SK-N-SH (cell line): ENCODE data around the gene CBFA2T2. TPM values are rescaled to one million over a fixed set of nuclear protein-coding genes. Genes with fewer than 3 reads are reported as not detected.

Source experiments
- CTCF ChIA-PET: fragments of 300-600, 350-600 bp; formaldehyde crosslinking; extraction: SDS; loops from one replicate; lab custom pipeline; 2021; lab: Yijun Ruan, JAX
- POLR2A ChIA-PET: fragments of 350-600 bp; sonication (Branson Sonifier 250); formaldehyde crosslinking; extraction: SDS; loops from one replicate; lab custom pipeline; 2020; ENCODE audit warnings: antibody characterized with exemption, inconsistent platforms; lab: Yijun Ruan, JAX
- DNase-seq: peaks from one replicate; pipeline ENCODE4 v3.0.0; 2012
- H2AFZ ChIP-seq: fragments of 200-600 bp; sonication (generic); 2 replicates; pipeline ENCODE4 v1.8.1; 2016; ENCODE audit warnings: antibody characterized with exemption, mild to moderate bottlenecking, low read depth
- H3F3A ChIP-seq: fragments of 200-600 bp; sonication (generic); replicated peaks from 2 replicates; pipeline ENCODE3; 2016; ENCODE audit warnings: antibody characterized with exemption, mild to moderate bottlenecking; ENCODE audit not compliant: insufficient read depth
- H3K27ac ChIP-seq, 2 experiments: fragments of 200-500 bp in 1 of 2; fragments of 200-600 bp in 1 of 2; sonication (Bioruptor generic) in 1 of 2; sonication (generic), shearing (Covaris generic) in 1 of 2; 2 replicates each; pipeline versions ENCODE4 v1.5.1 to v1.6.1; 2014 to 2016; ENCODE audit warnings: low read depth in 2 of 2, inconsistent platforms in 1 of 2, low read length in 1 of 2, mild to moderate bottlenecking in 1 of 2, mixed read lengths in 1 of 2
- H3K27me3 ChIP-seq: fragments of 200-600 bp; sonication (generic), shearing (Covaris generic); 2 replicates; pipeline ENCODE4 v1.6.1; 2016; ENCODE audit warnings: mixed run types; ENCODE audit not compliant: insufficient read depth
- H3K36me3 ChIP-seq, 2 experiments: fragments of 200-500 bp in 1 of 2; fragments of 200-600 bp in 1 of 2; sonication (Bioruptor generic) in 1 of 2; sonication (generic) in 1 of 2; replicated peaks in 1 of 2; 2 replicates each; pipeline versions ENCODE3 to v1.5.1; 2014 to 2016; ENCODE audit warnings: low read length in 1 of 2, mild to moderate bottlenecking in 1 of 2; ENCODE audit not compliant: insufficient read depth in 2 of 2, control insufficient read depth in 1 of 2
- H3K4me1 ChIP-seq, 2 experiments: fragments of 200-500 bp in 1 of 2; fragments of 200-600 bp in 1 of 2; sonication (Bioruptor generic) in 1 of 2; sonication (generic), shearing (Covaris generic) in 1 of 2; 2 replicates each; pipeline versions ENCODE4 v1.5.1 to v1.6.1; 2014 to 2016; ENCODE audit warnings: low read depth in 1 of 2, low read length in 1 of 2, mixed run types in 1 of 2; ENCODE audit not compliant: insufficient read depth in 2 of 2, control insufficient read depth in 1 of 2
- H3K4me2 ChIP-seq: fragments of 200-600 bp; sonication (generic), shearing (Covaris generic); 2 replicates; pipeline ENCODE4 v1.6.1; 2017; ENCODE audit warnings: mixed run types
- H3K4me3 ChIP-seq, 2 experiments: fragments of 200-500 bp in 1 of 2; fragments of 200-600 bp in 1 of 2; sonication (Bioruptor generic) in 1 of 2; sonication (generic), shearing (Covaris generic) in 1 of 2; 2 replicates each; pipeline versions ENCODE4 v1.5.1 to v1.8.1; 2014 to 2016; ENCODE audit warnings: low read depth in 2 of 2, inconsistent platforms in 1 of 2, low read length in 1 of 2, mild to moderate bottlenecking in 1 of 2, mixed read lengths in 1 of 2, moderate library complexity in 1 of 2
- H3K79me2 ChIP-seq: fragments of 200-600 bp; sonication (generic); 2 replicates; pipeline ENCODE4 v1.8.1; 2017; ENCODE audit warnings: mild to moderate bottlenecking; ENCODE audit not compliant: insufficient read depth
- H3K9ac ChIP-seq: fragments of 200-600 bp; sonication (generic); 2 replicates; pipeline ENCODE4 v1.6.1; 2017; ENCODE audit warnings: mixed run types
- H3K9me2 ChIP-seq: fragments of 200-600 bp; sonication (generic); 2 replicates; pipeline ENCODE4 v1.6.1; 2017; ENCODE audit warnings: mixed run types
- H3K9me3 ChIP-seq: fragments of 200-600 bp; sonication (generic); 2 replicates; pipeline ENCODE4 v1.6.1; 2017; ENCODE audit warnings: mixed run types, mild to moderate bottlenecking, moderate library complexity
- H4K20me1 ChIP-seq: fragments of 200-600 bp; sonication (generic); 2 replicates; pipeline ENCODE4 v1.6.1; 2017; ENCODE audit warnings: mild to moderate bottlenecking, mixed run types; ENCODE audit not compliant: insufficient read depth
- CHD2 ChIP-seq: fragments of 150-350 bp; IDR thresholded peaks from 2 replicates; pipeline ENCODE4 v1.6.1; 2018; ENCODE audit warnings: low read length; ENCODE audit not compliant: partially characterized antibody
- ELF1 ChIP-seq: IDR thresholded peaks from 2 replicates; pipeline ENCODE4 v1.4.0; 2012
- FOXJ3 ChIP-seq: sonication (generic); formaldehyde crosslinking; IDR thresholded peaks from 2 replicates; pipeline ENCODE4 v1.5.1; 2020; ENCODE audit warnings: mild to moderate bottlenecking, missing genetic modification reagents
- GABPA ChIP-seq: IDR thresholded peaks from 2 replicates; pipeline ENCODE4 v1.4.0; 2012; ENCODE audit warnings: low read depth, mild to moderate bottlenecking
- JUND ChIP-seq: IDR thresholded peaks from 2 replicates; pipeline ENCODE4 v1.4.0; 2012
- REST ChIP-seq: IDR thresholded peaks from 2 replicates; pipeline ENCODE4 v1.6.1; 2012; ENCODE audit warnings: mild to moderate bottlenecking, low read depth, low read length, moderate library complexity
- RXRA ChIP-seq: IDR thresholded peaks from 2 replicates; pipeline ENCODE4 v1.4.0; 2012; ENCODE audit warnings: low read depth, mild to moderate bottlenecking, borderline replicate concordance
- SIN3A ChIP-seq: IDR thresholded peaks from 2 replicates; pipeline ENCODE4 v1.6.1; 2012; ENCODE audit warnings: low read depth, mild to moderate bottlenecking, low read length, moderate library complexity, borderline replicate concordance
- SMC3 ChIP-seq: IDR thresholded peaks from 2 replicates; pipeline ENCODE4 v1.6.1; 2012; ENCODE audit warnings: low read depth, low read length, improper control_type of control experiment
- TAF1 ChIP-seq: IDR thresholded peaks from 2 replicates; pipeline ENCODE4 v1.6.1; 2012; ENCODE audit warnings: low read depth, mild to moderate bottlenecking, low read length, moderate library complexity, borderline replicate concordance
- TCF12 ChIP-seq: IDR thresholded peaks from 2 replicates; pipeline ENCODE4 v1.4.0; 2012
- TEAD4 ChIP-seq: IDR thresholded peaks from 2 replicates; pipeline ENCODE4 v1.4.0; 2012; ENCODE audit warnings: mild to moderate bottlenecking, borderline replicate concordance; ENCODE audit not compliant: insufficient read depth
- USF2 ChIP-seq: fragments of 150-350 bp; IDR thresholded peaks from 2 replicates; pipeline ENCODE4 v1.6.1; 2017; ENCODE audit warnings: antibody characterized with exemption, low read length, low read depth, borderline replicate concordance
- polyA plus RNA-seq, 3 experiments: library from polyadenylated mRNA; depleted of rRNA; stranded (reverse); fragments of >200 nt; gene quantifications; 2 replicates each; pipeline ENCODE4 v1.2.3, GENCODE V29; 2012

CBFA2T2 gene
- polyA plus RNA-seq, 1 of the 3 experiments (the other 2 are of a cell fraction) = 11.0 TPM

GRCh38 chr20:33541797-33542196, 51.9 kb downstream of the CBFA2T2 start (continued):
- no peak for TF ChIP-seq REST
- TF ChIP-seq JUND = no peak
- TF ChIP-seq RXRA = no peak

GRCh38 chr20:33545763-33546162, 55.9 kb downstream of the CBFA2T2 start:
- Histone ChIP-seq H3K79me2 (peaks cover 7% of the 10 kb centered on the region), H4K20me1 (0 out of 2 replicates have a peak, but pooled peaks cover 4% of the 10 kb centered on the region), H3K4me3 (no peak overlapping the region), H3K36me3 (no peaks in the 10 kb centered on the region), H3K27ac (no peak overlapping the region), H3K4me2 (no peak overlapping the region), H3F3A (no peaks in the 10 kb centered on the region), H3K4me1 (peaks cover 0 to 11% of the 10 kb centered on the region in 2 experiments; a peak in 3 of 4 replicates), H3K9me2 (no peaks in the 10 kb centered on the region), H3K9me3 (no peaks in the 10 kb centered on the region), H3K9ac (no peak overlapping the region), H3K27me3 (no peaks in the 10 kb centered on the region), H2AFZ (no peak overlapping the region)
- no peak for DNase-seq
- ChIA-PET CTCF (no interaction called here), POLR2A (interaction anchor here (0.6 kb wide), 1 partner anchor 31 kb away, joined by 4 read pairs; no protein-coding TSS in a partner anchor)
- TF ChIP-seq TAF1 = no peak
- no peak for TF ChIP-seq CHD2
- no peak for TF ChIP-seq TCF12
- TF ChIP-seq GABPA = no peak
- no peak for TF ChIP-seq SMC3
- no peak for TF ChIP-seq FOXJ3 (CRISPR knock-in tag)
- TF ChIP-seq TEAD4 = no peak
- TF ChIP-seq REST = no peak
- no peak for TF ChIP-seq RXRA
- no peak for TF ChIP-seq USF2
- TF ChIP-seq ELF1 = no peak
- no peak for TF ChIP-seq SIN3A
